Mesendoderm (in vitro differentiated cells): ENCODE results near the gene ABCA8.

Source experiments
- DNase-seq: peaks from one replicate; pipeline ENCODE4 v3.0.0; 2013
- H2AK5ac ChIP-seq: 2 replicates; pipeline ENCODE4 v1.6.1; 2013; ENCODE audit warnings: low read length, inconsistent platforms
- H2BK120ac ChIP-seq: 2 replicates; pipeline ENCODE4 v1.6.1; 2013; ENCODE audit warnings: low read depth, mild to moderate bottlenecking, low read length, moderate library complexity, mixed read lengths
- H2BK15ac ChIP-seq: replicated peaks from 2 replicates; pipeline ENCODE4 v1.6.1; 2013; ENCODE audit warnings: low read depth, mild to moderate bottlenecking, moderate library complexity
- H2BK5ac ChIP-seq: 2 replicates; pipeline ENCODE4 v1.6.1; 2013; ENCODE audit warnings: low read length, inconsistent platforms
- H3K18ac ChIP-seq: 2 replicates; pipeline ENCODE4 v1.6.1; 2013; ENCODE audit warnings: mild to moderate bottlenecking, low read length, mixed read lengths
- H3K23ac ChIP-seq: one replicate; pipeline ENCODE4 v1.6.1; 2013; ENCODE audit warnings: low read length
- H3K27ac ChIP-seq: 2 replicates; pipeline ENCODE4 v1.5.1; 2013; ENCODE audit warnings: low read depth, mild to moderate bottlenecking, inconsistent platforms, low read length, moderate library complexity
- H3K27me3 ChIP-seq: 2 replicates; pipeline ENCODE4 v1.6.1; 2013; ENCODE audit warnings: low read length, control low read depth, mild to moderate bottlenecking, inconsistent platforms; ENCODE audit not compliant: insufficient read depth, poor library complexity
- H3K36me3 ChIP-seq: 2 replicates; pipeline ENCODE4 v1.6.1; 2013; ENCODE audit warnings: low read length, inconsistent platforms; ENCODE audit not compliant: control insufficient read depth, insufficient read depth
- H3K4ac ChIP-seq: one replicate; pipeline ENCODE4 v1.6.1; 2013; ENCODE audit warnings: low read depth, mild to moderate bottlenecking, low read length, moderate library complexity
- H3K4me1 ChIP-seq: 2 replicates; pipeline ENCODE4 v1.6.1; 2013; ENCODE audit warnings: low read depth, low read length, inconsistent platforms; ENCODE audit not compliant: control insufficient read depth
- H3K4me2 ChIP-seq: 2 replicates; pipeline ENCODE4 v1.6.1; 2013; ENCODE audit warnings: low read length
- H3K4me3 ChIP-seq: 2 replicates; pipeline ENCODE4 v1.5.1; 2013; ENCODE audit warnings: mild to moderate bottlenecking, low read length
- H3K56ac ChIP-seq: one replicate; pipeline ENCODE4 v1.6.1; 2013; ENCODE audit warnings: low read length
- H3K79me1 ChIP-seq: 2 replicates; pipeline ENCODE4 v1.6.1; 2013; ENCODE audit warnings: low read length, inconsistent platforms
- H3K79me2 ChIP-seq: 2 replicates; pipeline ENCODE4 v1.6.1; 2013; ENCODE audit warnings: mild to moderate bottlenecking, low read length; ENCODE audit not compliant: control insufficient read depth, insufficient read depth
- H3K9ac ChIP-seq: 2 replicates; pipeline ENCODE4 v1.6.1; 2013; ENCODE audit warnings: low read length, inconsistent platforms
- H4K5ac ChIP-seq: one replicate; pipeline ENCODE4 v1.6.1; 2013; ENCODE audit warnings: low read length
- H4K8ac ChIP-seq: one replicate; pipeline ENCODE4 v1.6.1; 2013; ENCODE audit warnings: low read depth, mild to moderate bottlenecking, control low read depth, low read length, moderate library complexity
- WGBS: extraction: QIAGEN DNeasy Blood & Tissue Kit; methylation state at CpG from one replicate; pipeline ENCODE4 v1.1.7; 2013; ENCODE audit warnings: low lambda C conversion rate, missing lambda C conversion rate; ENCODE audit not compliant: insufficient coverage; ENCODE audit errors: extremely low coverage; 5-methylcytosine and 5-hydroxymethylcytosine counted together

ABCA8 gene

GRCh38 chr17:68910789-68911431, 44.3 kb downstream of the ABCA8 start:
- no peak for DNase-seq
- no peak overlapping the region for H4K5ac ChIP-seq
- H3K56ac ChIP-seq, result no peak overlapping the region
- no peak overlapping the region for H3K23ac ChIP-seq
- no peaks in the 10 kb centered on the region for H3K79me2 ChIP-seq
- no peaks in the 10 kb centered on the region for H3K4me1 ChIP-seq
- H4K8ac ChIP-seq, result no peak overlapping the region
- no peak overlapping the region for H2BK5ac ChIP-seq
- no peak overlapping the region for H3K9ac ChIP-seq
- H3K4ac ChIP-seq, result no peak overlapping the region
- H2BK15ac ChIP-seq, result no peak overlapping the region
- H3K18ac ChIP-seq, result no peak overlapping the region
- no peaks in the 10 kb centered on the region for H3K27me3 ChIP-seq
- WGBS, result no CpG with 5 or more reads among the region's 2 CpGs
- H3K79me1 ChIP-seq, result no peaks in the 10 kb centered on the region
- H3K4me3 ChIP-seq, result no peak overlapping the region
- H2AK5ac ChIP-seq, result no peak overlapping the region
- no peaks in the 10 kb centered on the region for H3K36me3 ChIP-seq
- no peak overlapping the region for H2BK120ac ChIP-seq
- H3K4me2 ChIP-seq, result no peak overlapping the region
- H3K27ac ChIP-seq, result no peak overlapping the region

- no peak overlapping the region for H2BK15ac ChIP-seq
- H3K23ac ChIP-seq, result no peak overlapping the region
- no peak overlapping the region for H3K18ac ChIP-seq
- no peaks in the 10 kb centered on the region for H3K36me3 ChIP-seq
- no peak overlapping the region for H3K27ac ChIP-seq
- no peak overlapping the region for H3K56ac ChIP-seq
- H3K4me3 ChIP-seq, result no peak overlapping the region
- no peak overlapping the region for H3K9ac ChIP-seq
- H2BK120ac ChIP-seq, result no peak overlapping the region
- H4K5ac ChIP-seq, result no peak overlapping the region
- WGBS, result no CpG with 5 or more reads among the region's 5 CpGs
- H3K79me1 ChIP-seq, result no peaks in the 10 kb centered on the region
- no peak overlapping the region for H3K4me2 ChIP-seq
- H3K79me2 ChIP-seq, result no peaks in the 10 kb centered on the region
- no peak overlapping the region for H3K4ac ChIP-seq
- H2AK5ac ChIP-seq, result no peak overlapping the region
- peak; percentile 17 for DNase-seq
- no peak overlapping the region for H4K8ac ChIP-seq
- H3K4me1 ChIP-seq, result no peaks in the 10 kb centered on the region
- no peak overlapping the region for H2BK5ac ChIP-seq
- no peaks in the 10 kb centered on the region for H3K27me3 ChIP-seq
These were observed 44.9 kb downstream of the ABCA8 start for GRCh38 chr17:68910251-68910705.

- no peak overlapping the region for H2BK15ac ChIP-seq
- H3K79me1 ChIP-seq, result no peaks in the 10 kb centered on the region
- no peaks in the 10 kb centered on the region for H3K79me2 ChIP-seq
- no peak overlapping the region for H3K18ac ChIP-seq
- H3K9ac ChIP-seq, result no peak overlapping the region
- H3K36me3 ChIP-seq, result no peaks in the 10 kb centered on the region
- H3K4ac ChIP-seq, result no peak overlapping the region
- H2AK5ac ChIP-seq, result no peak overlapping the region
- H4K8ac ChIP-seq, result no peak overlapping the region
- H4K5ac ChIP-seq, result no peak overlapping the region
- no peak overlapping the region for H2BK120ac ChIP-seq
- WGBS, result no CpG with 5 or more reads among the region's 1 CpG
- H3K27ac ChIP-seq, result no peak overlapping the region
- peak; percentile 69 for DNase-seq
- H2BK5ac ChIP-seq, result no peak overlapping the region
- no peak overlapping the region for H3K23ac ChIP-seq
- no peaks in the 10 kb centered on the region for H3K4me1 ChIP-seq
- H3K27me3 ChIP-seq, result no peaks in the 10 kb centered on the region
- H3K4me2 ChIP-seq, result no peak overlapping the region
- H3K4me3 ChIP-seq, result no peak overlapping the region
- H3K56ac ChIP-seq, result no peak overlapping the region
These were observed 46.1 kb downstream of the ABCA8 start for GRCh38 chr17:68909066-68909465.

- Histone ChIP-seq H3K4me2 (no peak overlapping the region), H3K56ac (no peak overlapping the region), H4K5ac (no peak overlapping the region), H3K18ac (no peak overlapping the region), H3K79me2 (no peaks in the 10 kb centered on the region), H3K4me1 (no peaks in the 10 kb centered on the region), H2BK15ac (no peak overlapping the region), H4K8ac (no peak overlapping the region), H3K36me3 (no peaks in the 10 kb centered on the region), H3K9ac (no peak overlapping the region), H3K4me3 (no peak overlapping the region), H3K4ac (no peak overlapping the region), H2BK5ac (no peak overlapping the region), H3K27me3 (no peaks in the 10 kb centered on the region), H3K79me1 (no peaks in the 10 kb centered on the region), H3K23ac (no peak overlapping the region), H2AK5ac (no peak overlapping the region), H3K27ac (no peak overlapping the region), H2BK120ac (no peak overlapping the region)
- no CpG with 5 or more reads among the region's 2 CpGs for WGBS
- DNase-seq, result no peak
These were observed 47.1 kb downstream of the ABCA8 start for GRCh38 chr17:68908045-68908444.

GRCh38 chr17:68906638-68907037, 48.6 kb downstream of the ABCA8 start:
- peak; percentile 18 for DNase-seq
- no peak overlapping the region for H3K27ac ChIP-seq
- H3K4me2 ChIP-seq, result no peak overlapping the region
- no peak overlapping the region for H2BK120ac ChIP-seq
- no peak overlapping the region for H2BK5ac ChIP-seq
- H4K5ac ChIP-seq, result no peak overlapping the region
- H3K79me2 ChIP-seq, result no peaks in the 10 kb centered on the region
- no peak overlapping the region for H3K18ac ChIP-seq
- no peaks in the 10 kb centered on the region for H3K27me3 ChIP-seq
- no peak overlapping the region for H3K4me3 ChIP-seq
- H2BK15ac ChIP-seq, result no peak overlapping the region
- H4K8ac ChIP-seq, result no peak overlapping the region
- no peaks in the 10 kb centered on the region for H3K79me1 ChIP-seq
- WGBS, result no CpG with 5 or more reads among the region's 3 CpGs
- no peak overlapping the region for H3K9ac ChIP-seq
- H2AK5ac ChIP-seq, result no peak overlapping the region
- H3K36me3 ChIP-seq, result no peaks in the 10 kb centered on the region
- no peak overlapping the region for H3K23ac ChIP-seq
- H3K4ac ChIP-seq, result no peak overlapping the region
- H3K56ac ChIP-seq, result no peak overlapping the region
- no peaks in the 10 kb centered on the region for H3K4me1 ChIP-seq

- H3K56ac ChIP-seq, result no peak overlapping the region
- no peak for DNase-seq
- H2BK15ac ChIP-seq, result no peak overlapping the region
- no peaks in the 10 kb centered on the region for H3K27me3 ChIP-seq
- no peak overlapping the region for H3K9ac ChIP-seq
- no peak overlapping the region for H3K4me2 ChIP-seq
- no peak overlapping the region for H3K27ac ChIP-seq
- H2BK120ac ChIP-seq, result no peak overlapping the region
- no peak overlapping the region for H3K23ac ChIP-seq
- no peak overlapping the region for H4K8ac ChIP-seq
- H3K4me3 ChIP-seq, result no peak overlapping the region
- no peak overlapping the region for H4K5ac ChIP-seq
- no peaks in the 10 kb centered on the region for H3K79me2 ChIP-seq
- H2AK5ac ChIP-seq, result no peak overlapping the region
- H3K36me3 ChIP-seq, result no peaks in the 10 kb centered on the region
- no peaks in the 10 kb centered on the region for H3K4me1 ChIP-seq
- H3K18ac ChIP-seq, result no peak overlapping the region
- H2BK5ac ChIP-seq, result no peak overlapping the region
- no CpG with 5 or more reads among the region's 8 CpGs for WGBS
- no peak overlapping the region for H3K4ac ChIP-seq
- no peaks in the 10 kb centered on the region for H3K79me1 ChIP-seq
These were observed 51.9 kb downstream of the ABCA8 start for GRCh38 chr17:68903286-68903685.
